OCI-LY7 (cell line): ENCODE measurements around the gene MEP1B.

Source experiments
- EZH2phosphoT487 ChIP-seq: fragments of 200-600 bp; sonication (generic); IDR thresholded peaks from 2 replicates; pipeline ENCODE4 v1.6.1; 2018; ENCODE audit warnings: low read depth, borderline replicate concordance, mild to moderate bottlenecking, mixed run types, antibody characterized with exemption, low read length, moderate library complexity, mixed read lengths
- TF ChIP-seq, protein P1 (sequence below): fragments of 200-600 bp; sonication (generic); conservative IDR thresholded peaks from 2 replicates; pipeline ENCODE4 v1.5.1; 2014; ENCODE audit warnings: mild to moderate bottlenecking, antibody characterized with exemption, low read length, moderate library complexity, mixed read lengths

DNA sequence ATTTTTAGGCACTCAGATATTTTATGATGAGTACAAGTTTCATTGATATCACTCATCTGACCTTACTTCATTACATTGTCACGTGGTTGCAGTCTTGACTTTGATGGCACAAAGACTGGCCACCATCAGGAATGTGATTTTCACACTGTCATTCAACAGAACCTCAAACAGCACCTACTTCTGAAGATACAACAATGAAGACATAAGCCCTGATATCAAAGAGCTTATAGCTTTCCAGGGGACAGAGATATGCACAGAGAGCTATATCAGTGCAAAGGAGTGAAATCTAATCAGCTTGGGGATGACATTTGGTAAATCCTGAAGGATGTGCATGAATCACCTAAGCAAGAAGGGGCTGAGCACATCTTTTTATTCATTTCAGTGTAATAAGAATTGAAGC lies 72.3 kb downstream of the MEP1B start:
- TF ChIP-seq, protein P1, sequence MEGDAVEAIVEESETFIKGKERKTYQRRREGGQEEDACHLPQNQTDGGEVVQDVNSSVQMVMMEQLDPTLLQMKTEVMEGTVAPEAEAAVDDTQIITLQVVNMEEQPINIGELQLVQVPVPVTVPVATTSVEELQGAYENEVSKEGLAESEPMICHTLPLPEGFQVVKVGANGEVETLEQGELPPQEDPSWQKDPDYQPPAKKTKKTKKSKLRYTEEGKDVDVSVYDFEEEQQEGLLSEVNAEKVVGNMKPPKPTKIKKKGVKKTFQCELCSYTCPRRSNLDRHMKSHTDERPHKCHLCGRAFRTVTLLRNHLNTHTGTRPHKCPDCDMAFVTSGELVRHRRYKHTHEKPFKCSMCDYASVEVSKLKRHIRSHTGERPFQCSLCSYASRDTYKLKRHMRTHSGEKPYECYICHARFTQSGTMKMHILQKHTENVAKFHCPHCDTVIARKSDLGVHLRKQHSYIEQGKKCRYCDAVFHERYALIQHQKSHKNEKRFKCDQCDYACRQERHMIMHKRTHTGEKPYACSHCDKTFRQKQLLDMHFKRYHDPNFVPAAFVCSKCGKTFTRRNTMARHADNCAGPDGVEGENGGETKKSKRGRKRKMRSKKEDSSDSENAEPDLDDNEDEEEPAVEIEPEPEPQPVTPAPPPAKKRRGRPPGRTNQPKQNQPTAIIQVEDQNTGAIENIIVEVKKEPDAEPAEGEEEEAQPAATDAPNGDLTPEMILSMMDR = no peak
- no peak for TF ChIP-seq EZH2phosphoT487
